Measurements from ENCODE around the gene PIP4K2C. TPM values are rescaled to one million over a fixed set of nuclear protein-coding genes. Genes with fewer than 3 reads are reported as not detected.

The PIP4K2C gene
- 36.3 to 44.3 TPM (median 42.6 TPM) in 5 replicates for total RNA-seq (2022; extraction: Qiagen RNA extraction; ENCODE audit: low read depth)

DNA sequence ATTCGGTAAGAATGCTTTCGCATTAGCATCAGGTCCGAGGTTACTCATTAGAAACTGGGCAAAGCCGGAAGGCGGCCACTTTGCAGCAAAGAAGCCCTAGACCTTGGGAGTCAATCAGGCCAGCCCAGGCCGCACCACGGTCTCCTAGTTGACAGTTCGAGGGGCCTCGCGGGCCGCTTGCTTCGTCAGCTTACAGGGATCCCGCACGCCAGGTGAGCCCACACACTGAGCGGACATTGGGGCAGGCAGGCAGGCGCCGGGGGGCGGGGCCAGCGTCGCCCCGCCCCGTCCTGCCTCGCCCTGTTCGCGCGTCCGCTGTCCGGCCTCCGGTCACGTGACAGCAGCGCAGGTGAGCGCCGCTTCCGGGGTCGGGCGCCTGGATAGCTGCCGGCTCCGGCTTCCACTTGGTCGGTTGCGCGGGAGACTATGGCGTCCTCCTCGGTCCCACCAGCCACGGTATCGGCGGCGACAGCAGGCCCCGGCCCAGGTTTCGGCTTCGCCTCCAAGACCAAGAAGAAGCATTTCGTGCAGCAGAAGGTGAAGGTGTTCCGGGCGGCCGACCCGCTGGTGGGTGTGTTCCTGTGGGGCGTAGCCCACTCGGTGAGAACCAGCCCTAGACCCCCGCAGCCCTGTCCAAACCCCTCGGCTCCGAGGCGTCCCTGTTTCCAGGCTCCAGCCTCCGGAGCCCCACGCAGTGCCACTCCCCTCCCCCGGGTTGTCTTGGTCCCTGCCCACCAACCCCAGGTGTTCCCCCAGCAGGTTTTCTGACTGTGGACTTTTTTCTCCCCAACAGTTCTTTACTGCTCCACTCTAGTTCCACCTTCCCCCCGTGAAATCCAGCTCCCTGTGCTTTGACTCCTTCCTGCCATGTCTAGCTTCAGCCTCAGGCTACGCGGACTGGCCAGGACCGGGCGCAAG, at the start of gene PIP4K2C:
PIP4K2C (plus strand) TSS at position 329 of the 918 bp plus-strand sequence; CDS start at position 427, 98 bp downstream.

DNA sequence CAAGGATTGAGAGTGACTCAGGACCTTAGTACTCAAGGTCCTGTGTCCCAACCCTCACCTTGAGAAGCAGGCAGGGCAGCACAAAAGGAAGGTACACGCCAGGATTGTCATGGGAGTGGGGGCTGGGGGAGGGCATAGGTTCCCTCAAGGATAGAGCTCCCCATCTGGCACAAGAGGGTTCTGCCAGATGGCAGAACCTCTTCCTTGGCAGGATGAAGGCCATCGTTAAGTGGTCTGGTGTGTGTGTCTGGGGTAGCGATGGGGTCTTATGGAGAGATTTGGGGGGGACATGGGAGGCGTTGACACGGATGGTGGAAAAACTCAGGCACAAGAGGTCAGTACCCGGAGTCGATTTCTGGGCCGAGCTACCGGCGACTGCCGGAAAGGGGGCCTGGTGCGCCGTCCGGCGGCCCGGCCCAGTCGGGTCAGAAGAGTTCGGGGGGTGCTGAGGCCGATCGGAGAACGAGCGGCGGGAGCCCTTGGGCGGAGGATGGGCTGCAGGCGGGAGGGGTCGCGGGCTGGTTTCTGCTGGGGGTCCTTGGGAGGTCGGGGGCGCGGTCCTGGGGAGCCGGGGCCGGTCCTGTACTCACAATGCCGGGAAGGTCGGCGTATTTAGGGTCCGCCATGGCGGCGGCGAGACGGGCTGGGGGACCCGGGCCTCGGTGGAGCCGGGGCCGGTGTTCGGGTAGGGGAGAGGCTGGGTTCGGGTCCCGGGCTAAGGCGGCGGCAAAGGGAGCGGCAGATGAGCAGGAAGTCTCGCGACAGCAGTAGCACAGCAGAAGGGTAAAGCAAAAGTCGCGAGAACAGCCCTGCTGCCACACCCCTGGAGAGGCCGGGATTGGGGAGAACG, 44.3 kb upstream of the PIP4K2C start, which contains the start of gene DCTN2:
DCTN2 (minus strand) TSS at position 755 of the 850 bp plus-strand sequence; CDS start at position 626, 129 bp downstream.

DNA sequence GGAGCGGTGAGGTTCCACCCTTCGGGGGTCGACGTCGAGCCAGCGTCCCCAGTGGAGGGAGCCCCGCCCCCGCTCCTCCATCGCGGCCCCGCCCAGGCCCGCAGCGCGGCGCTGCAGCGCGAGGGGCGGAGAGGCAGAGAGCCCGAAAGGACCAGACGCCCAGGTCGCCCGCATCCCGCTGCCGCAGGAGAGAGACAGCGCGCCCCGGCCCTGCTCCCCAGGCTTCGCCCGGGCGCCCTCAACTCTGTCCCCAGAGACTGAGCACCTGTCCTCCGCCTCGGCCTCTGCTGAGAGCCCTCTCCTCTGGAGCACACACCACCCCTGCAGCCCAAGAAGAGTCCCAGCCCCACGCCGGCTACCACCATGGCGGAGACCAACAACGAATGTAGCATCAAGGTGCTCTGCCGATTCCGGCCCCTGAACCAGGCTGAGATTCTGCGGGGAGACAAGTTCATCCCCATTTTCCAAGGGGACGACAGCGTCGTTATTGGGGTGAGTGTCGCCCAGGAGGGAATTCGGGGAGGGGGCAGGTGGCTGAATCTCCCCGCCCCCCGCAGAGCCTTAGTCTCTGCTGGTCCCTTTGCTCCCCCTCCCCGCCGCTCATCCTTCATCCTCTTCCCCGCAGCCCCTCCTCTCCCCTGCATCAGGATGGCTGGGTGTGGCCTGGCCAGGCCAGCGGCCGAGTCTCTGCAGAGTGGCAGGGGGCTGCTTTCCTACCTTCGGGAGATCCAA, 40.9 kb upstream of the PIP4K2C start, which contains the start of gene KIF5A:
KIF5A (plus strand) TSS at position 136 of the 732 bp plus-strand sequence; CDS start at position 364, 228 bp downstream.

DNA sequence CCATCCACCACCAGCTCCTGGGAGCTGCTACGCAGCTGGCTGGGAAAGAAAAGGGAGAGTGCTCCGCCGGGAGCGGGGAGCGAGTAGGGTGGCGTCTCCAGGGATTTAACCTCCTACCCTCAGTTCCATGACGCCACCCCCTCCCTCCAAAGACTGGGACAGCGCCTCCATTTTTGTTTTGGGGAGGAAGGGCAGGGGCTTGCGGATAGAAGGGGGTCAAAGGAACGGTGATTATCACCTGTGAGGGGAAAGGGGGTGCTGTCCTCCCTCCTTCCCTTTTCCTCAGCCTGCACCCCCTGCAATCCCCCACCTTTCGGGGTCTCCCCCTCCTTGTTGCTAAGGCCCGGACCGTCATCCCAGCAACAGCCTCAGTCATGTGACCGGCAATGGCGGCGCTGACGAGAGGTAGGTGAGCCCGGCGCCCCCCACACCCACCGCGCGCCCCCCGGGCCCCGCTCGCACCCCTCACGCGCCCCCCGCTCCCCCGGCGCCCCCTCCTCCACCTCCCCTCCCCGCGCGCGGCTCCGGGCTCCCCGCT, 13.5 kb downstream of the PIP4K2C start, which contains the start of gene DTX3:
DTX3 (plus strand) TSS at position 371 of the 538 bp plus-strand sequence. CDS start 1,694 bp downstream, outside the sequence.

DNA sequence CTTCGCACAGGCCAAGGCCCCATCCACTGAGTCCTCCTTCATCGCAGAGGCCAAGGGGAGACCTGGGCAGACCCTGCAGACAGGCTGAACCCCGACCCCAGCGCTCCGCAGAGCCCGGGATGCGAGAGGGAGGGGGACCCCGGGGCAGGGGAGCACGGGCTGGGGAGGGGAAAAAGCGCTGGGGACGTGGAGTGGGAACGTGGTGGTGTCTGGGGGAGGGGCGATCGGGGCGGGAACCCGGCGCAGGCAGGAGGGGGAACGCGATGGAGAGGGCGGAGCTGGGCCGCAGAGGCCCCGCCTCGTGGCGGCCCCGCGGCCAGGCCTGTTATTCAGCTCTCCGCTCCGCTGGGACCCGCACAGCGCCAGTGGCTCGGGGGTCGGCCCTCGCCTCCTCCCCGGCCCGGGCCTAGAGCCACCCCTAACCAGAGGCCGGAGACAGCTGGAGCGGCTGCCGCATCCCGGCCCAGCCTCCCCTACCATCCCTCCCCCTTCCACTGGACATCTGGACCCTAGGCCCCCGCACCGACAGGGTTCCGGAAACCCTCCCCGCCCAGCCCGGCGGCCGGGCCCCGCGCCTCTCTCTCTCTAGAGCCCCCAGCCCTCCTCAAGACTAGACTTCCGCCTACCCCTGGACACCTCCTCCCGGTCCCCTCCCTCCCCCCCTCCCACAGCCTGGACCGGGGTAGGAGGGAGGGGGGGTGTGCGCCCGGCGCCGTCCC, 20.3 kb downstream of the PIP4K2C start, which contains the start of gene ARHGEF25:
ARHGEF25 (plus strand) TSS at position 328 of the 719 bp plus-strand sequence. CDS start 460 bp downstream, outside the sequence.

DNA sequence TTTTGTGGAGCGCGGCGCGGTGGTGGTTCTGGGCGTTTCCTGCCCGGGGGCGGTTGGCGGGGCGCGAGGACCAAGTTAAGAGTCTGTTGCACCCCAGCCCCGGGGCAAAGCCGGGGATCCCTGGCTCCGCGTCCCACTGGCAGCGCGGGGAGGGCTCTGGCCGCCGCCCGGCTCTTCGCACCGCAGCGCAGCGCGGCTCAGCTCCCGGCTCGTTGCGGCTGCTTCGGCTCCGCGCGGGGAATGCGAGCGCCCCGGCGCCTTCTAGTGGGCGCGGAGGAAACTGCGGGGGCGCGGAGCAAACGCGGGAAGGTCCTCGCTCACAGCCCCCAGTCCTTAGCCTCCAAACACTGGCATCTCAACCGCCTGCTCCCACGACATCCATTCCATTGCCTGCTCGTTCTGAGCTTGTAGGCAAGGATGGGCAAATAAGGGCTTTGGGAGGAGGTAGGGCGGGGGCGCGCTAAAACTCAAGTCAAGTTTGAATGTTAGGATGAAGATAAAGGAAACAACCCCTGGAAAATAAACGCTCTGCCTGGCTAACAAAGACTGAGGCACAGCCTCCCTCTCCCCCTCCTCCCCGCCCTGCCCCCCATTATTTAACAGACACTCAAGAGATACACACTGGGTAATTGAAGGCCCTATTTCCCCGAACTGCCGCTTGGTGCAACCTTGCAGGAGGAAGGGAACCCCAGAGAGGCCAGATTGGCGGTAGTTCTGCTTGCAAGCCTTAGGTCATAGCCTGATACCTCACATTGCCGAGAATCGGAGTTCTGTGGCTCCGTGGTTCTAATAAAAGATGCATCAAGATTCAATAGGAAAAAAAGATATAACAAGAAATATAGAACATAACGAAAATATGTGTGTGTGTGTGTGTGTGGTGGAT, 42.2 kb downstream of the PIP4K2C start, which contains the start of gene B4GALNT1:
B4GALNT1 (minus strand) TSS at position 244 of the 883 bp plus-strand sequence. CDS start 1,069 bp downstream, outside the sequence.

Other genes starting within 250 kb of the PIP4K2C start
- 8.2 to 11.6 TPM (median 10.1 TPM) in 5 replicates for gene R3HDM2, start 160.1 kb upstream of the PIP4K2C start, total RNA-seq (2022; extraction: Qiagen RNA extraction; ENCODE audit: low read depth)
- gene INHBC, start 156.4 kb upstream of the PIP4K2C start, total RNA-seq (2022; extraction: Qiagen RNA extraction; ENCODE audit: low read depth), result 0.03 to 0.07 TPM in 2 of 5 replicates, not detected in the others
- gene INHBE, start 135.9 kb upstream of the PIP4K2C start, total RNA-seq (2022; extraction: Qiagen RNA extraction; ENCODE audit: low read depth), result 0.07 to 0.20 TPM (median 0.13 TPM) in 4 of 5 replicates, not detected in the other
- gene GLI1, start 131.4 kb upstream of the PIP4K2C start, total RNA-seq (2022; extraction: Qiagen RNA extraction; ENCODE audit: low read depth), result 7.1 to 13.9 TPM (median 12.0 TPM) in 5 replicates
- gene ARHGAP9, start 111.3 kb upstream of the PIP4K2C start, total RNA-seq (2022; extraction: Qiagen RNA extraction; ENCODE audit: low read depth), result 0.20 to 0.91 TPM (median 0.40 TPM) in 5 replicates
- 151 to 225 TPM (median 156 TPM) in 5 replicates for gene MARS1, start 103.1 kb upstream of the PIP4K2C start, total RNA-seq (2022; extraction: Qiagen RNA extraction; ENCODE audit: low read depth)
- 35.7 to 48.5 TPM (median 39.1 TPM) in 5 replicates for gene DDIT3, start 70.7 kb upstream of the PIP4K2C start, total RNA-seq (2022; extraction: Qiagen RNA extraction; ENCODE audit: low read depth)
- 23.2 to 32.2 TPM (median 27.5 TPM) in 5 replicates for gene MBD6, start 68.4 kb upstream of the PIP4K2C start, total RNA-seq (2022; extraction: Qiagen RNA extraction; ENCODE audit: low read depth)
- gene DCTN2, start 44.0 kb upstream of the PIP4K2C start, total RNA-seq (2022; extraction: Qiagen RNA extraction; ENCODE audit: low read depth), result 112 to 184 TPM (median 114 TPM) in 5 replicates
- gene KIF5A, start 41.1 kb upstream of the PIP4K2C start, total RNA-seq (2022; extraction: Qiagen RNA extraction; ENCODE audit: low read depth), result 0.17 to 0.31 TPM (median 0.23 TPM) in 5 replicates
- gene DTX3, start 13.6 kb downstream of the PIP4K2C start, total RNA-seq (2022; extraction: Qiagen RNA extraction; ENCODE audit: low read depth), result 14.4 to 21.2 TPM (median 18.1 TPM) in 5 replicates
- gene ARHGEF25, start 20.2 kb downstream of the PIP4K2C start, total RNA-seq (2022; extraction: Qiagen RNA extraction; ENCODE audit: low read depth), result 4.8 to 7.0 TPM (median 6.8 TPM) in 5 replicates
- gene B4GALNT1, start 42.0 kb downstream of the PIP4K2C start, total RNA-seq (2022; extraction: Qiagen RNA extraction; ENCODE audit: low read depth), result 36.6 to 54.4 TPM (median 48.1 TPM) in 5 replicates
- gene OS9, start 102.9 kb downstream of the PIP4K2C start, total RNA-seq (2022; extraction: Qiagen RNA extraction; ENCODE audit: low read depth), result 116 to 127 TPM (median 119 TPM) in 5 replicates
- 0.13 to 0.20 TPM (median 0.16 TPM) in 5 replicates for gene AGAP2, start 147.6 kb downstream of the PIP4K2C start, total RNA-seq (2022; extraction: Qiagen RNA extraction; ENCODE audit: low read depth)
- 15.7 to 20.4 TPM (median 17.0 TPM) in 5 replicates for gene TSPAN31, start 153.8 kb downstream of the PIP4K2C start, total RNA-seq (2022; extraction: Qiagen RNA extraction; ENCODE audit: low read depth)
- gene CDK4, start 161.1 kb downstream of the PIP4K2C start, total RNA-seq (2022; extraction: Qiagen RNA extraction; ENCODE audit: low read depth), result 259 to 307 TPM (median 276 TPM) in 5 replicates
- gene MARCHF9, start 163.9 kb downstream of the PIP4K2C start, total RNA-seq (2022; extraction: Qiagen RNA extraction; ENCODE audit: low read depth), result 6.1 to 8.8 TPM (median 7.5 TPM) in 5 replicates
- gene CYP27B1, start 175.9 kb downstream of the PIP4K2C start, total RNA-seq (2022; extraction: Qiagen RNA extraction; ENCODE audit: low read depth), result 1.4 to 3.7 TPM (median 2.3 TPM) in 5 replicates
- gene METTL1, start 180.9 kb downstream of the PIP4K2C start, total RNA-seq (2022; extraction: Qiagen RNA extraction; ENCODE audit: low read depth), result 51.0 to 61.9 TPM (median 57.7 TPM) in 5 replicates
- 4.2 to 7.1 TPM (median 6.1 TPM) in 5 replicates for gene EEF1AKMT3, start 181.4 kb downstream of the PIP4K2C start, total RNA-seq (2022; extraction: Qiagen RNA extraction; ENCODE audit: low read depth)
- gene TSFM, start 191.6 kb downstream of the PIP4K2C start, total RNA-seq (2022; extraction: Qiagen RNA extraction; ENCODE audit: low read depth), result 69.5 to 78.2 TPM (median 73.9 TPM) in 5 replicates
- gene AVIL, start 227.5 kb downstream of the PIP4K2C start, total RNA-seq (2022; extraction: Qiagen RNA extraction; ENCODE audit: low read depth), result 0.31 to 0.78 TPM (median 0.53 TPM) in 5 replicates

Data from A549 treated with CpdA at 1 μM for 4 hours (cell line).